ENCODE data around the gene TUBA4A.

GRCh38 chr2:219248845-219249202, 4.9 kb downstream of the TUBA4A start:
- no peak for TF ChIP-seq CTCF (IDR thresholded peaks at IDR 0.05)
- no peak for TF ChIP-seq POLR2A (IDR thresholded peaks at IDR 0.05)

Measured in testis (tissue), 2 donors.